Measurements from ENCODE around the gene A1CF. TPM values are rescaled to one million over a fixed set of nuclear protein-coding genes. Genes with fewer than 3 reads are reported as not detected.
"Not testable (repeated sequence)": the region's sequence is repeated elsewhere in the genome, so short reads cannot be mapped to it uniquely, and the experiment has no call there.

Gene A1CF
- total RNA-seq, 2 donors from 2014 or later = 38.9 to 64.3 TPM

DNA sequence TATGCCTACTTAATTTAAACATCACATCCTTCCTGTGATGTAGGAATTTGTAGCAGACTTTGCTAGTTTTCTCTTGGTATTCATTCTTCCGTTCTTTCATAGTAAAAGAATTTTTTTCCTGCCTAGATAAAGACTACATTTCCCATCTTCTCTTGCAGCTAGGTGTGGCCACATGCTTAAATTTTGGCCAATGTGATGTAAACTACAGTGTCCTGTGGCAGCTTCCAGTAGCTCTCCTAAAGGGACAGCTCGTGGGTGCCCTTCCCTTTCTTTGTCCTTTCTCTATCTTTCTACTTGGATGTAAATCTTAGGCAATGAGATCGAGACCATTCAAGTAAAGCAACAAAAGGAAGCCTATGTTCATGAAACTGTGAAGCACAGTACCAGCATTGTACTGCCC lies 87.1 kb downstream of the A1CF start:
- H3K27me3 ChIP-seq = no peaks in the 10 kb centered on the region

GRCh38 chr10:50796693-50797092 lies 88.7 kb downstream of the A1CF start:
- H3K27ac ChIP-seq = no peak overlapping the region
- TF ChIP-seq CTCF (IDR thresholded peaks at IDR 0.05) = no peak
- H3K4me3 ChIP-seq = no peak overlapping the region
- no peak for DNase-seq
- intact Hi-C loops (cut with DNase I) = no loop called here
- H3K36me3 ChIP-seq = no peaks in the 10 kb centered on the region
- no peaks in the 10 kb centered on the region for H3K27me3 ChIP-seq
- no peaks in the 10 kb centered on the region for H3K4me1 ChIP-seq
- H3K9ac ChIP-seq (ENCODE audit: low read depth in 2 of 2, low read length in 2 of 2) = no peak overlapping the region
- H3K9me3 ChIP-seq = no peaks in the 10 kb centered on the region

More for the DNA sequence above, 87.1 kb downstream of the A1CF start:
- Histone ChIP-seq H3K9me3 (no peaks in the 10 kb centered on the region), H3K9ac (ENCODE audit: low read depth in 2 of 2, low read length in 2 of 2) (no peak overlapping the region), H3K27ac (no peak overlapping the region), H3K4me3 (no peak overlapping the region), H3K4me1 (no peaks in the 10 kb centered on the region), H3K36me3 (no peaks in the 10 kb centered on the region)
- TF ChIP-seq CTCF (IDR thresholded peaks at IDR 0.05) = no peak
- DNase-seq = no peak
- intact Hi-C loops (cut with DNase I) = no loop called here

DNA sequence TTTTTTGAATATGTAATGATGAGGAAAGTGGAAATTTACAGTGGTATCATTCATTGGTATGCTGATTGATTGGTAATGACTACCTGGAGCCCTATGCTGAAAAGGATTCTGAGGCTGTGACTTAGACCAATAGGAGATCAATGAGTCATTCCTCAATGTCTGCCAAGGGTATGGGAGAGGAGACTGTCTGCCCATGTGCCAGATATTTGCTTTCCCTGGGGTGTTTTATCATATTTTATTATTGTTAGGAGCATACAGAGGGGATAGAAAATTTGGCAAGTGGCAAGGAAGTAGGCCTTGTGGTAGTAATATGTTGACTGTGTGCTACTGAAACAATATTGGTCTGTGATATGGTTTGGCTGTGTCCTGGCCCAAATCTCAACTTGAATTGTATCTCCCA lies 90.9 kb downstream of the A1CF start:
- no peak for TF ChIP-seq CTCF (IDR thresholded peaks at IDR 0.05)
- Histone ChIP-seq H3K27ac (no peak overlapping the region), H3K9me3 (no peaks in the 10 kb centered on the region), H3K4me1 (no peaks in the 10 kb centered on the region), H3K9ac (ENCODE audit: low read depth in 2 of 2, low read length in 2 of 2) (no peak overlapping the region), H3K4me3 (no peak overlapping the region), H3K27me3 (no peaks in the 10 kb centered on the region), H3K36me3 (no peaks in the 10 kb centered on the region)
- DNase-seq = no peak
- intact Hi-C loops (cut with DNase I) = loop anchor here (5.0 kb wide), 1 partner anchor 93 kb away; the partner anchor contains the start of gene A1CF

DNA sequence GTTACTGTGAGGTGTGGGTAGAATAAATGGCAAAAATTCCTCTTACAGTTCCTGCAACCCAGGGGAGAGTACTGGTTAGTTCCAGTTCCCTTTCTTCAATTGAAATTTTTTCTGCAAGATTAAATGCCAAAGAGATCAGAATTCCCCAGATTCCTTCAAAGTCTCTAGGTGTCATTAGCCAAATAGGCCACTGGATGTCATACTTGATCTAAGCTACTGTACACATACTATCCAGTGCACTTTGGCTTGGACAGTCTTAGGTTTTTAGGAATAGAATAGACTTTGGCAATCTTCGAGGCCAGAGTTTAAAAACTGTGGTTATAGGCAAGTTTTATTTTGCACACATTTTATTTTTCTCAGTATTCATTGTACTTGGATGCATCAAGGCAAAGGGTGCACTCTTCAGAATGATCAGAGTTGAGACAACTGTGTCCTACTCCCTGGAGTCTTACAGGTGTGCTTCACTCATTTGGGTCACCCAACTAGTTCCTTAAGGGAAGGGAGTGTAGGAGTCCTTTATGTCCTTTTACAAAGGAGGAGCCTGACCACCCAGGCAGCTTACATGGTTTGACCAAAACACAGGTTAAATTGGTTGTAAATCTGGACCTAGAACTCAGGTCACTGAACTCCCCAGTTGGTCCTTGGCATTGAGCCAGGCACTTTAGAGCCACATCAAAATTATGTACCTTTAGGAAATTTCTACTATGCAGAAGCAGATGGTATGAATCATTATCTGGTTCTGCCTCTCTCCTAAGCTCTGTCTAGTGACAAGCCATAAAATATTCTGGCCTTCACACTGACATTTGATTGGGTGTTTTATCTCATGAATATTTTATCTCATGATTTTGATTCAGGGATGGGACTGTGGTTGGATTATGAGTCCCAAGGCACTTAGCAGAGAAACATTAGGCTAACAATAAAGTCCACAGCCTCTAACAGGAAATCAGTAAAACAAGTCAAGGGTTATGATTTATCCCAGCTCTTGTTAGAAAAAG lies 96.2 kb downstream of the A1CF start:
- intact Hi-C loops (cut with DNase I) = no loop called here
- Histone ChIP-seq H3K4me3 (no peak overlapping the region), H3K36me3 (no peaks in the 10 kb centered on the region), H3K4me1 (no peaks in the 10 kb centered on the region), H3K27ac (no peak overlapping the region), H3K27me3 (no peaks in the 10 kb centered on the region), H3K9ac (ENCODE audit: low read depth in 2 of 2, low read length in 2 of 2) (no peak overlapping the region), H3K9me3 (no peaks in the 10 kb centered on the region)
- no peak for DNase-seq
- TF ChIP-seq CTCF (IDR thresholded peaks at IDR 0.05) = peak; percentile 30

- H3K27ac ChIP-seq; H3K9me3 ChIP-seq; H3K9ac ChIP-seq (ENCODE audit: low read depth in 2 of 2, low read length in 2 of 2); intact Hi-C loops (cut with DNase I); H3K4me3 ChIP-seq; H3K36me3 ChIP-seq; H3K27me3 ChIP-seq; H3K4me1 ChIP-seq: not testable (repeated sequence)
- DNase-seq = peak; percentile 30
Observed at GRCh38 chr10:50787962-50788361, 97.5 kb downstream of the A1CF start.

DNA sequence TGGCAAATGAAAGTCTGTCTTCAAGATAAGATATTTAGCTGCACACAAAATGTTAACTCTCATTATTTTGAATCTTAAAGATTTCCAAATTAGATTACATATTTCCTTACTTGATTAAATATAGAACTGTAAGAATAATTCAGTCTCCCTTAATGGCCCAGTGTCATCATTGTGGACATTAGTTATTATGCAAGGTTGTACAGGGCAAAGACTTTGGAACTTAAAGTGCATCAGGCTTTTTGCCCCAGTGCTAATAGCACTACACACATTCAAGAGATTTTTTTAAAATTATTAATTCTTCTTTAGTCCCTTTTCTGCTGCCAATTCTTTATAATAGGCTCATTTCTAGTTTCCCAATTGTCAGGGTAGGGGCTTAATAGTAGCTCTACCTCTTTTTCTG lies 103.4 kb downstream of the A1CF start:
- H3K27ac ChIP-seq; H3K9me3 ChIP-seq; H3K36me3 ChIP-seq; DNase-seq; H3K4me3 ChIP-seq; H3K27me3 ChIP-seq; H3K9ac ChIP-seq (ENCODE audit: low read depth in 2 of 2, low read length in 2 of 2); intact Hi-C loops (cut with DNase I); H3K4me1 ChIP-seq: not testable (repeated sequence)

DNA sequence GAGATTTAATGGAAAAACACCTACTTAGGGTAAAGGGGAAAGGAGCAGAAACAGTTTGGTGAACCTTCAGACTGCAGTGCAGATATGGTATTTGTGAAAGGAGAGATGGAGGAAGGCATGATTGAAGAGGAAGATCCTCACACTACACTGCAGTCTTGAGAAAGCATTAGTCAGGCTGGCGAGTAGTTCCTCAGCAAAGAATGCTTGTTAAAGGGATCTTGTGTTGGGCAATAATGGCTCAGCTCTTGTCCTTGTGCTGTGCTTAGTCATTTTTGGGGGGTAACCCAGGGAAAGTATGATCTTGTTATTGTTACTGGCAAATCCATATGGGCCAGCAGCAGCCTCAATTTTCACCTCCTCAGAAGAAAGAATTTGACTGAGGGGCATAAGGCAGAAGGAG lies 105.4 kb downstream of the A1CF start:
- H3K9me3 ChIP-seq; H3K4me3 ChIP-seq; H3K36me3 ChIP-seq; H3K4me1 ChIP-seq; intact Hi-C loops (cut with DNase I); H3K27me3 ChIP-seq; H3K9ac ChIP-seq (ENCODE audit: low read depth in 2 of 2, low read length in 2 of 2); DNase-seq; H3K27ac ChIP-seq: not testable (repeated sequence)

DNA sequence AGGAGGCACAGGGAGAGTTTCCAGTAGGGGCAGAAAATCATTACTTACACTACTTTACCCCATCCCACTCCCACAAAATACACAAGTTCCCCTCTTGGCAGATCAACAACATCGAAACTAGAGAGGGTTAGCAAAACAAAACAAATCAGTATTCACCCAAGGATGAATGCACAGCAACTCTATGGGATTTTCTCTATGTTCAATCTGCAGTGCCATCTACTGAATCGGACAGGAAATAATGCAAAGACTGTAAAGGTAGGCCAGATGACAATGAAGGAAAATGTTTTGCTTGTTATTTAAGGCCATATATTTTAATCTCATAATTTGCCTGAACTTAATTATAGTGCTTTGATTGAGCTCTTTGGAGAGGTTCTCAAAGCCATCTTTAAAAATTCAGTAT lies 110.6 kb downstream of the A1CF start:
- H3K9ac ChIP-seq (ENCODE audit: low read depth in 2 of 2, low read length in 2 of 2); H3K9me3 ChIP-seq; intact Hi-C loops (cut with DNase I); H3K4me1 ChIP-seq; H3K4me3 ChIP-seq; H3K27ac ChIP-seq; H3K36me3 ChIP-seq; H3K27me3 ChIP-seq; DNase-seq: not testable (repeated sequence)

- H3K4me3 ChIP-seq; H3K36me3 ChIP-seq; H3K27ac ChIP-seq; DNase-seq; H3K27me3 ChIP-seq; H3K9ac ChIP-seq (ENCODE audit: low read depth in 2 of 2, low read length in 2 of 2); H3K4me1 ChIP-seq; intact Hi-C loops (cut with DNase I); H3K9me3 ChIP-seq: not testable (repeated sequence)
Observed at GRCh38 chr10:50772042-50772441, 113.4 kb downstream of the A1CF start.
